ENCODE measurements around the gene B3GNT2. TPM values are rescaled to one million over a fixed set of nuclear protein-coding genes. Genes with fewer than 3 reads are reported as not detected.

B3GNT2 gene
- total and polyA plus RNA-seq, 9 of the 15 experiments (the other 6 are each of a cell fraction or from before 2014, with no cell fraction given): 6.0 to 38.9 (median 25.0) TPM

DNA sequence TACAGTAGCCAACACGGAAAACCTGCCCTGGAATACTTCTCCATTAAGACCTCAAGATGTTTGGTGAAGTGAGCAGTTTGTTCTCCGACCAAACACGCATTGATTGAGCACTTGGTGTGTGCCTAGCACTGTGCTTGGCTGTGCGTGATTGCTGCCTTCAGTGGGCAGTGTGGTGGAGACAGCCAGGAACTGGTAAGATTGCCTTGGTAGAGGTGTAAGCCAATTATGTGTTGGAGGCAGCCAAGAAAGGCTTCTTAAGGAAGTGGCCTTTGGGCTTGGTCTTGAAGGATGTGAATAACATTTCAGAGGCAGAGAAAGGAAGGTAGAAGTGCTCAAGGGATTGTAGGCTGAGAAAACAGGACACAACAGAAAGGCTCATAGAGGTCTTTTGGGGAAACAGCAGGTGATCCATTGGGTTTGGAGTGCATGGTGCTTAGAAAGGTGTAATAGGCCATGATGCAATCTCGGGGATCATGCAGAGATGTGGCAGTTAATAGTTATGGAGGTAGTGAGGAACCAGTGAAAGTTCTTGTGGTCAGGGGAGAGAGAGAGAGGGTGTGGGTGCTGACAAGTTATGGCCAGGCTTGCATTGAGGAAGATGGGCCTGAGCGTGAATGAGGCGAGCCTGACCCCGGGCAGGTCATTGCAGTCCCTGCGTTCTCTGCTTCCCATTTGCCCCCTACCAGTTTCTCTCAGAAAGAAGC lies 6.3 kb downstream of the B3GNT2 start (continued):
- TF ChIP-seq, protein P1, sequence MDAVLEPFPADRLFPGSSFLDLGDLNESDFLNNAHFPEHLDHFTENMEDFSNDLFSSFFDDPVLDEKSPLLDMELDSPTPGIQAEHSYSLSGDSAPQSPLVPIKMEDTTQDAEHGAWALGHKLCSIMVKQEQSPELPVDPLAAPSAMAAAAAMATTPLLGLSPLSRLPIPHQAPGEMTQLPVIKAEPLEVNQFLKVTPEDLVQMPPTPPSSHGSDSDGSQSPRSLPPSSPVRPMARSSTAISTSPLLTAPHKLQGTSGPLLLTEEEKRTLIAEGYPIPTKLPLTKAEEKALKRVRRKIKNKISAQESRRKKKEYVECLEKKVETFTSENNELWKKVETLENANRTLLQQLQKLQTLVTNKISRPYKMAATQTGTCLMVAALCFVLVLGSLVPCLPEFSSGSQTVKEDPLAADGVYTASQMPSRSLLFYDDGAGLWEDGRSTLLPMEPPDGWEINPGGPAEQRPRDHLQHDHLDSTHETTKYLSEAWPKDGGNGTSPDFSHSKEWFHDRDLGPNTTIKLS (IDR thresholded peaks at IDR 0.05; ENCODE audit: borderline replicate concordance, low read depth): no peak
- TF ChIP-seq ZNF830 (CRISPR knock-in tag; IDR thresholded peaks at IDR 0.05) (no peak), POLR2AphosphoS2 (IDR thresholded peaks at IDR 0.05; ENCODE audit: low read length) (no peak), RHOXF2B (CRISPR knock-in tag; conservative IDR thresholded peaks at IDR 0.05) (no peak), CEBPG (CRISPR knock-in tag; IDR thresholded peaks at IDR 0.05) (peak; percentile 86), CEBPG (tag; conservative IDR thresholded peaks at IDR 0.05 in 1 of 2, IDR thresholded peaks at IDR 0.05 in 1 of 2) (peak; percentile 86 to 91), ZFP36 (IDR thresholded peaks at IDR 0.05; ENCODE audit: low read depth, low read length, partially characterized antibody) (no peak), PHTF2 (CRISPR knock-in tag; IDR thresholded peaks at IDR 0.05) (no peak), STAT5B (CRISPR knock-in tag; IDR thresholded peaks at IDR 0.05) (no peak), HNRNPH1 (optimal IDR thresholded peaks at IDR 0.05; ENCODE audit: low read depth, low read length) (no peak), BRD4 (IDR thresholded peaks at IDR 0.05) (no peak), MED1 (CRISPR knock-in tag; IDR thresholded peaks at IDR 0.05; ENCODE audit: borderline replicate concordance) (no peak), FOS (IDR thresholded peaks at IDR 0.05; ENCODE audit: extremely low read depth, insufficient read length) (no peak), C11orf30 (IDR thresholded peaks at IDR 0.05; ENCODE audit: low read depth) (no peak), KLF13 (tag; IDR thresholded peaks at IDR 0.05; ENCODE audit: borderline replicate concordance, low read depth) (no peak), BCOR (IDR thresholded peaks at IDR 0.05) (0 out of 2 replicates have a peak, but pooled peaks have one; percentile 32), JUND (IDR thresholded peaks at IDR 0.05; ENCODE audit: borderline replicate concordance, low read depth, low read length) (peak; percentile 37; the same call in 1 of the 2 replicates), JUND (tag; IDR thresholded peaks at IDR 0.05; ENCODE audit: borderline replicate concordance, low read depth, low read length) (no peak; the same call in 2 of the 3 replicates), MCM5 (IDR thresholded peaks at IDR 0.05; ENCODE audit: low read depth) (no peak), RFX7 (CRISPR knock-in tag; IDR thresholded peaks at IDR 0.05) (no peak), ZBED1 (IDR thresholded peaks at IDR 0.05) (no peak), ETV6 (IDR thresholded peaks at IDR 0.05; ENCODE audit: borderline replicate concordance in 1 of 2, low read depth in 2 of 2, low read length in 1 of 2) (no peak), ETV6 (CRISPR knock-in tag; IDR thresholded peaks at IDR 0.05; ENCODE audit: borderline replicate concordance) (no peak), MEIS2 (IDR thresholded peaks at IDR 0.05; ENCODE audit: partially characterized antibody) (peak; percentile 81)
- TF ChIP-seq, protein P2, sequence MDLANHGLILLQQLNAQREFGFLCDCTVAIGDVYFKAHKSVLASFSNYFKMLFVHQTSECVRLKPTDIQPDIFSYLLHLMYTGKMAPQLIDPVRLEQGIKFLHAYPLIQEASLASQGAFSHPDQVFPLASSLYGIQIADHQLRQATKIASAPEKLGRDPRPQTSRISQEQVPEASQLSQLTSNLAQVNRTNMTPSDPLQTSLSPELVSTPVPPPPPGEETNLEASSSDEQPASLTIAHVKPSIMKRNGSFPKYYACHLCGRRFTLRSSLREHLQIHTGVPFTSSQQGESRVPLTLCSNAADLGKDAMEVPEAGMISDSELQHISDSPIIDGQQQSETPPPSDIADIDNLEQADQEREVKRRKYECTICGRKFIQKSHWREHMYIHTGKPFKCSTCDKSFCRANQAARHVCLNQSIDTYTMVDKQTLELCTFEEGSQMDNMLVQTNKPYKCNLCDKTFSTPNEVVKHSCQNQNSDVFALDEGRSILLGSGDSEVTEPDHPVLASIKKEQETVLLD (IDR thresholded peaks at IDR 0.05): no peak
- TF ChIP-seq, protein P3, sequence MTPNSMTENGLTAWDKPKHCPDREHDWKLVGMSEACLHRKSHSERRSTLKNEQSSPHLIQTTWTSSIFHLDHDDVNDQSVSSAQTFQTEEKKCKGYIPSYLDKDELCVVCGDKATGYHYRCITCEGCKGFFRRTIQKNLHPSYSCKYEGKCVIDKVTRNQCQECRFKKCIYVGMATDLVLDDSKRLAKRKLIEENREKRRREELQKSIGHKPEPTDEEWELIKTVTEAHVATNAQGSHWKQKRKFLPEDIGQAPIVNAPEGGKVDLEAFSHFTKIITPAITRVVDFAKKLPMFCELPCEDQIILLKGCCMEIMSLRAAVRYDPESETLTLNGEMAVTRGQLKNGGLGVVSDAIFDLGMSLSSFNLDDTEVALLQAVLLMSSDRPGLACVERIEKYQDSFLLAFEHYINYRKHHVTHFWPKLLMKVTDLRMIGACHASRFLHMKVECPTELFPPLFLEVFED (CRISPR knock-in tag; conservative IDR thresholded peaks at IDR 0.05): no peak
- TF ChIP-seq, protein P4, sequence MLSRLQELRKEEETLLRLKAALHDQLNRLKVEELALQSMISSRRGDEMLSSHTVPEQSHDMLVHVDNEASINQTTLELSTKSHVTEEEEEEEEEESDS (CRISPR knock-in tag; IDR thresholded peaks at IDR 0.05): no peak

All from K562 (cell line).